ENCODE data around the gene SKOR1.

DNA sequence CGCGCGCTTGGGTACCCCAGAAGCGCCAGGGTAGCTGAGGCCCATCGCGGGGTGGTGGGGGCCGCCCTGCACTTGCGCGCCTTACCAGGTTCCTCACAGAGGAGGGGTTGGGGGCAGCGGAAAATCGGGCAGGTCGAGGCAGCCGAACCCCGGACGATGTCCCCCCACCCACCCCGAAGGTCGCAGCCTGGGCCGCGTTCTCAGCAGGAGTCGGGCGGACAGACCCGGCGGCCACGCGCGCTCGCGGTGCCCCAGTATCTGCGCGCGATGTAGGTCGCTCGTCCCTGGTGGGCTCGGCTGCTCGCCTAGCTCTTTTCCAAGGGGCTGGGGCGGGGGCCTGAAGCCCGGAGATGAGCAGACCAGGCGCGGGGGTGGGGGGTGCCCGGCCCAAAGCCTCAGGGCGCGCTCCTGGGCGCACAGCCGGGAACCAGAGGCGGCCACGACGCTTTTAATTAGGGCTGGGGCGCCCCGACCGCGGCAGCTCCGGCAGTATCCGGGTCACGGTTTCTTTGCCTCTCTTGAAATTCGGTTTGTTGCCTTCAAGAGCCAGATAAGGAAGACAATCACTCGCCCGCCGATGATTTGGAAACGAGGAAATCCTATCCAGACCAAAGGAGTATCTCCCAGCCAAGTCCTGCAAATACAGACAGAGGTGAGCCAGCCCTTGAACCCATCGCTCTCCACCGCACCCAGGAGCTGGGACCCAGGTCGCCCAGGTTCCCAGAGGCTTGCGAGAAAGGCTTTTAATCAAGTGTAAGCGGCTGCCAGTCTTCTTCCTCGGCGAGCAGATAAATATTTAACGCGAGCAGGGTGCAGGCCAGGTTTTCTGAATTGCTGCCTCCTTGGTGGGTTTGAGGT, 4.6 kb downstream of the SKOR1 start:
- TF ChIP-seq, protein P1, sequence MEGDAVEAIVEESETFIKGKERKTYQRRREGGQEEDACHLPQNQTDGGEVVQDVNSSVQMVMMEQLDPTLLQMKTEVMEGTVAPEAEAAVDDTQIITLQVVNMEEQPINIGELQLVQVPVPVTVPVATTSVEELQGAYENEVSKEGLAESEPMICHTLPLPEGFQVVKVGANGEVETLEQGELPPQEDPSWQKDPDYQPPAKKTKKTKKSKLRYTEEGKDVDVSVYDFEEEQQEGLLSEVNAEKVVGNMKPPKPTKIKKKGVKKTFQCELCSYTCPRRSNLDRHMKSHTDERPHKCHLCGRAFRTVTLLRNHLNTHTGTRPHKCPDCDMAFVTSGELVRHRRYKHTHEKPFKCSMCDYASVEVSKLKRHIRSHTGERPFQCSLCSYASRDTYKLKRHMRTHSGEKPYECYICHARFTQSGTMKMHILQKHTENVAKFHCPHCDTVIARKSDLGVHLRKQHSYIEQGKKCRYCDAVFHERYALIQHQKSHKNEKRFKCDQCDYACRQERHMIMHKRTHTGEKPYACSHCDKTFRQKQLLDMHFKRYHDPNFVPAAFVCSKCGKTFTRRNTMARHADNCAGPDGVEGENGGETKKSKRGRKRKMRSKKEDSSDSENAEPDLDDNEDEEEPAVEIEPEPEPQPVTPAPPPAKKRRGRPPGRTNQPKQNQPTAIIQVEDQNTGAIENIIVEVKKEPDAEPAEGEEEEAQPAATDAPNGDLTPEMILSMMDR (IDR thresholded peaks at IDR 0.05), result no peak
- TF ChIP-seq AFF4 (CRISPR knock-in tag; IDR thresholded peaks at IDR 0.05; ENCODE audit: borderline replicate concordance), result no peak

Measured in WTC11 (cell line).